NOMO-1 treated with dmso at 0.1 percent for 144 hours (cell line): ENCODE measurements around the gene PTAR1.

Experiments
- DNase-seq: peaks from one replicate; lab custom pipeline; 2025; ENCODE audit not compliant: unreplicated experiment; lab: John Stamatoyannopoulos, UW

Gene PTAR1

GRCh38 chr9:69753830-69754229 is 6.0 kb downstream of the PTAR1 start:
- DNase-seq: no peak

- no peak for DNase-seq
Measured at GRCh38 chr9:69750085-69750484, 9.7 kb downstream of the PTAR1 start.

DNA sequence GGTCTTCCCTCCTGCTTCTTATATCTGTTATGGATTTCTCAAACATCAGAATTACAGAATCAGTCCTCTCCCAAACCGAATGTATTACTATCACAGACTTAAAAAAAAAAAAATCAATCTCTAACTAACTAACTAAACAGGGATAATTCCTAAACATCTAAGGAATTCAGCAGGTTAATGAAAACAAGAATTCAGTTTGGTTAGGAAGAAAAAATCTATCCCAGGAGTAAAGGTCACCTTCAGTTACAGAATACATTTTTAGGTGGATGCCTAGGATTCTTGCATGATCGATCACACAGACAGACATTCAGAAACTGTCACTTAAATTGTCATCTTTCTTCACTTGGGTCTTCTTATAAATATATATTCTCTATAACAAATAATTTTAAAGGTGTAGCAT is 11.5 kb downstream of the PTAR1 start:
- no peak for DNase-seq

DNA sequence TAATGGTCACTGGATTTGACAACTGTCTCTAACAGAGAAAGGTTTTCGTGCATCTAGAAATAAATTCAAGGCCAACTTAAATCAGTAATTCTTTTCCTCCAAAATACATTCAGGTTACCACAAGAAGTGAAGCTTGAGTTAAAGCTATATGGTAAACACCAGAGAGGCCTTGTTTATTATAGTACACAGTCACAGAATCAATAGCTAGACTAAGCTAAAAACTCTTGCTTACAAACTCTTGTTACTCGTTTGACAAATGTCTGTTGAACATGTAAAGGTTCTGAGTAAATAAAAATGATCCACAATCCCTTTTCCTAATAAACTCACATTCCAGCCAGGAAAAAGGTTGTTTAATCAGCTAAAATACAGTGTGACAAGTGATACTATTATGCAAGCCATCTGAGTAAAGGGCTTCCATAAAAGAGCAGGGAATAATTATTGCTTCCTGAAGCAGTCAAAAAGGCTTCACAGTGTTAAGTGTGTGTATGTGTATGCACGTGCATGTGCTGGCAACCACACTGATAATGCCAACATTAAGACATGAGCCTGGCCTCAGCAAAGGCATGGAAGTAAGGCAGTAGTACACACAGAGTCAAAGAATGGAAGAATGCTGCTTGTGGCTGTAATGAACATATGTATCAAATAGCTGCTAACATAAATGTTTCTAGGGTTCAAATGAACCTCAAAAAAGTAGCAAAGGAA is 12.8 kb downstream of the PTAR1 start:
- DNase-seq: no peak

- no peak for DNase-seq
Measured at GRCh38 chr9:69745716-69746437, 13.9 kb downstream of the PTAR1 start.

DNA sequence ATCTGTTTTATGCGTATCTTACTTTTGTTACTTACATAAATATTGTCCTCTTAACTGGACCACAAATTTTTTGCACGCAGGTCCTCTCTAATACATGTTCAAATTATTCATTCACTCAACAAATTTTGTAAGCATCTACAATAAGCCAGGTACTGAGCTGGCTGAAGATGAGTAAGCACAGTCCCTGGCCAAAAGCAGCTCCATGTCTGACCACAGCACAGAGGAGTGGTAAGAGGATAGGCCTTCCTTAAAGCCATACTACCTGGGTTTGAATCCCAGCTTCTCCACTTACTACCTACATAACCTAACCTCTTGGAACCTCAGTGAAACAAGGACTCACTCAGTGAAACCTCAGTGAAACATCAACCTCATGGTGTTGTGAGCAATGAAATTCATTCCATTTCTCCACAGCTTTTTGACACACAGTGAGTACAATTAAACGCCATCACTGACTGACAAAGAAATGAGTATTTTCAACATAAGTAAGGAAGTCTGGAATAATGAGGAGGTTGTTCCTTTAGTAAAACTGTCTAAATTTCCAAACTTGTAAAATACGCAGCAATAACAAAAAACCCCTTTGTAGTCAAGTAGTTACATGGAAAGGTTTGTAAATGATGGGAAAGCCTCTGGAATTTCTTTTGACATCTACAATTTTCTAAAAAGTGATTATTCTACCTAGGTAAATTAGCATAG is 15.0 kb downstream of the PTAR1 start:
- no peak for DNase-seq

DNA sequence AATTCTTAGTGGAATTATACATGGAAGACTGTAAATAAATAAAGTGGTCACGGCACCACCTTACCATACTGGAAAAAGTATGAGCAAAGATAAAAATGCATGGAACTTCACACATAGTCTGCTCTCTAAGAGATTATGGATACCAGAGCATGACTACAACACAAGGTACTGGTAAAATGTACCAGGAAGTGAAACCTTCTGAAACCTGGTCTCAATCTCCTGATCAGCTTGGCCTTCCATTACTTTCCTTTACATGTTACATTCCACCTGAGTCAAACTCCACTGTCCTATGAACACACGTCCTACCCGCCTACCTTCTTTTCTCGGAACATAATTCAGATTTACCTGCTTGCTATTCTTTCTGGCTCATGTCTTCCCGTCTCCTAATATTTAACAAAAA is 15.9 kb downstream of the PTAR1 start:
- DNase-seq: no peak

GRCh38 chr9:69740872-69741505 is 18.8 kb downstream of the PTAR1 start:
- no peak for DNase-seq

DNA sequence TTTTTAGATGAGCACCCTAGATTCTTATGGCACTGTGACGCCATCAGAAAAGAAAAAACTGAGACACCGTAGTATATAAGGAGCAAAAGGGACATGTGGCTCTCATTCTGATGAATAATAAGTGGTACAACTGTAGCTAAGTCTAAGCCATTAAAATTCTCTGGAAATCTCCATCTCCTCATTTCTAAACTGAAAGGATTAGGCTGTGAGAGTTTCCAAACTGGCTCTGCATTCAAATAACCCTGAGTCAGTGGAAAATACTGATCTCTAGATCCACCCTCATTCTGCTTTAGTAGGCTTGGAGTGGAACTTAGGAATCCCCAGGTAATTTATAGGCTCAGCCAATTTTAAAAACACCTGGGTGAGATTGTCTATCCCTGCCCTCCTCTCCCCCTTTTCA is 28.5 kb downstream of the PTAR1 start:
- DNase-seq: no peak

GRCh38 chr9:69719983-69720382 is 39.8 kb downstream of the PTAR1 start:
- no peak for DNase-seq

GRCh38 chr9:69719367-69719766 is 40.4 kb downstream of the PTAR1 start:
- no peak for DNase-seq

DNA sequence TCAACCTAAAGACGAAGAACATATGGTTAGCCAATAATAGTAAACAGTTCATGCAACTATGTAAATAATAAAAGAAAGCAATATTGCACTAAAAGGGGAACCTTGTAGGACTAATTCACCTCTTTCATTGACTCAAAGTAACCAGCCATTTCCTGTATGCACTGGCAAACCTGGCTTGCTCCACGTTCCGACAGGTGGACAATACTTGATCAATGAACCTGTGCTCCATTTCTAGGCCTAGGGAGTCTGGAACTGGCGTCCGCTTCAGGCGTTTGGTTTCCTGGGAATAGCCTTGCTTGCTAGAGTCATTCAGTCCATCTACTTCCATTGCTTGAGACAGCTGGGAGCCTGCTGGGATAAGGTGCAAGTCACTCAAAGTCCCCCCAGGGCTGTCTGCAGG is 41.6 kb downstream of the PTAR1 start:
- DNase-seq: no peak

DNA sequence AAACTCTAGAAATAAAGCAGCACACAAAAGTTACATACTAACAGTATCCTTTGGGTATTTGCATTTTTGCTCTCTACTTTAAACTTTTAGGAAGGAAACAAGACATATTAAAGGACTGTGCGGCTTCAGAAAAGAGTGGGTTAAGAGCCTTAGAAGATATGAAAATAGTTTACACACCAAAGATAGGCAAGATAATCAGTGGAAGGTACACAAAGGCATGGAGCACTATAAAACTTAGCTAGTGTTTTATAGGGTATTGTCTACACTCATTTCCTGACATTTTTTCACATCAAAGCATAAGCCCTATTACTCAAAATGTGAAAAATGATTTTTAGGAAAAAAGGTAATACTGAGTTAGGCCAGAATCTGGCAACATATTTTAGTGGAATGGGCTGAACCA is 44.0 kb downstream of the PTAR1 start:
- DNase-seq: no peak

DNA sequence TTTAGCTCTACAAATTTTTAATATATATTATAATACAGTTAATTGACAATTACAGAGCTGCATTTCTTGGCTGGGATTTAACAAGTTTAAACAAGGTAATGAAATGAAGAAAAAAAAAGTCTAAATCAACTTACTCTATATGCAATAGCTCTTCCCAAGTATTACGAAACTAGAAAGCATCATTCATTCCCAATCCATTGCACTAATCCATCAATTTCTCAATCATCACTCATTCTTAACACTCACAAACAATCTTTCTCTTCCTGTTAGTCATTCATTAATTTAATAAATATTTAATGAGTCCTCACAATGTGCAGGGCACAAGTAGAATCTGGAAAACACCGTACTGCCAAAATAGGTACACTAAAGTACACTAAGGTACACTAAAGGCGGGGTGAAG is 44.7 kb downstream of the PTAR1 start:
- DNase-seq: no peak

GRCh38 chr9:69697475-69697874 is 62.3 kb downstream of the PTAR1 start:
- DNase-seq: no peak

- no peak for DNase-seq
Measured at GRCh38 chr9:69696802-69697201, 63.0 kb downstream of the PTAR1 start.

DNA sequence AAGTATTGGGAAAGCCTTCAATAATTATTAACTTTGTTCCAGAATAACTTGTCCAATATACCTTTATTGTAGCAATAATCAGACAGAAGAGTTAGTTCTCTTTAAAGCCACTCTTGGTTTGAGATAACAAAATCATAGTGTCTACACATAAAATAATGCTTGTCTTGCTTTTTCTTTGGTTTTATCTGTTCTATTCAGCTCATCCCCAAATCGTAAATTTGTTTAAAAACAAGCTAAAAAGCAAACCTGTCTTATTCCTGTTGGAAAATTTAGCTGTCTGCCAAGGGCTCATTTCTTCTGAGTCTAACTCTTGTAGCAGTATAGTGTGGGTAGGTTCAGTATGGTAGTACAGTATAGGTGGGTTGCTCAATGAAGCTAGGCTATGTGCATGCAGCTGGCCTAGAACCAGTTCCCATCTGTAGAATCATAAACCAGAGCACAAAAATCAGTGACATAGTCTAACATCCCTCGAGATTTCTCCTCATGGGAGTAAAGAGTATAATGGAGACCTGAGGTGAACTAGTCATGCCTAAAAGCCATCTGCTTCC is 69.7 kb downstream of the PTAR1 start:
- no peak for DNase-seq

- DNase-seq: no peak
Measured at GRCh38 chr9:69683927-69684326, 75.9 kb downstream of the PTAR1 start.

- no peak for DNase-seq
Measured at GRCh38 chr9:69678843-69679538, 80.8 kb downstream of the PTAR1 start.

- DNase-seq: no peak
Measured at GRCh38 chr9:69677931-69678330, 81.9 kb downstream of the PTAR1 start.

GRCh38 chr9:69675563-69675962 is 84.2 kb downstream of the PTAR1 start:
- no peak for DNase-seq
